ENCODE data around the gene RASGRP3.
"Not testable (repeated sequence)": the region's sequence is repeated elsewhere in the genome, so short reads cannot be mapped to it uniquely, and the experiment has no call there.

RASGRP3 gene

GRCh38 chr2:33453905-33454479, 22.5 kb upstream of the RASGRP3 start:
- Histone ChIP-seq H3K9me3 (ENCODE audit: control insufficient read depth in 5 of 5, low read length in 5 of 5) (peaks cover 0 to 15% (median 8%) of the 10 kb centered on the region in 5 donors), H3K4me1 (ENCODE audit: control insufficient read depth in 5 of 5, insufficient read depth in 5 of 5, low read length in 5 of 5) (peaks cover 0 to 9% (median 8%) of the 10 kb centered on the region in 5 donors), H3K36me3 (ENCODE audit: control insufficient read depth in 5 of 5, insufficient read depth in 5 of 5, low read length in 5 of 5) (no peaks in the 10 kb centered on the region), H3K27ac (ENCODE audit: low read depth, low read length) (no peak overlapping the region), H3K9ac (ENCODE audit: low read length in 5 of 5) (no peak overlapping the region), H3K4me3 (ENCODE audit: low read depth in 1 of 5, low read length in 5 of 5) (no peak overlapping the region), H3K27me3 (ENCODE audit: control insufficient read depth in 5 of 5, insufficient read depth in 4 of 5, low read length in 5 of 5) (no peaks in the 10 kb centered on the region)

GRCh38 chr2:33457556-33458247, 18.7 kb upstream of the RASGRP3 start:
- H3K4me1 ChIP-seq (ENCODE audit: control insufficient read depth in 5 of 5, insufficient read depth in 5 of 5, low read length in 5 of 5) = peaks cover 0 to 9% (median 8%) of the 10 kb centered on the region in 5 donors
- H3K4me3 ChIP-seq (ENCODE audit: low read depth in 1 of 5, low read length in 5 of 5) = no peak overlapping the region
- H3K9me3 ChIP-seq (ENCODE audit: control insufficient read depth in 5 of 5, low read length in 5 of 5) = peaks cover 0 to 7% (median under 1%) of the 10 kb centered on the region in 5 donors
- no peaks in the 10 kb centered on the region for H3K36me3 ChIP-seq (ENCODE audit: control insufficient read depth in 5 of 5, insufficient read depth in 5 of 5, low read length in 5 of 5)
- H3K27me3 ChIP-seq (ENCODE audit: control insufficient read depth in 5 of 5, insufficient read depth in 4 of 5, low read length in 5 of 5) = no peaks in the 10 kb centered on the region
- peak overlapping the region; percentile 39 for H3K27ac ChIP-seq (ENCODE audit: low read depth, low read length)
- no peak overlapping the region for H3K9ac ChIP-seq (ENCODE audit: low read length in 5 of 5)

GRCh38 chr2:33458248-33458819, 18.1 kb upstream of the RASGRP3 start:
- no peaks in the 10 kb centered on the region for H3K27me3 ChIP-seq (ENCODE audit: control insufficient read depth in 5 of 5, insufficient read depth in 4 of 5, low read length in 5 of 5)
- peaks cover 0 to 9% (median 8%) of the 10 kb centered on the region in 5 donors for H3K4me1 ChIP-seq (ENCODE audit: control insufficient read depth in 5 of 5, insufficient read depth in 5 of 5, low read length in 5 of 5)
- no peak overlapping the region for H3K9ac ChIP-seq (ENCODE audit: low read length in 5 of 5)
- peaks cover 0 to 2% (median 0%) of the 10 kb centered on the region in 5 donors for H3K9me3 ChIP-seq (ENCODE audit: control insufficient read depth in 5 of 5, low read length in 5 of 5)
- H3K4me3 ChIP-seq (ENCODE audit: low read depth in 1 of 5, low read length in 5 of 5) = no peak overlapping the region
- no peak overlapping the region for H3K27ac ChIP-seq (ENCODE audit: low read depth, low read length)
- H3K36me3 ChIP-seq (ENCODE audit: control insufficient read depth in 5 of 5, insufficient read depth in 5 of 5, low read length in 5 of 5) = no peaks in the 10 kb centered on the region

GRCh38 chr2:33459745-33460144, 16.7 kb upstream of the RASGRP3 start:
- no peak overlapping the region for H3K27ac ChIP-seq (ENCODE audit: low read depth, low read length)
- H3K9me3 ChIP-seq (ENCODE audit: control insufficient read depth in 5 of 5, low read length in 5 of 5) = no peaks in the 10 kb centered on the region
- H3K9ac ChIP-seq (ENCODE audit: low read length in 5 of 5) = no peak overlapping the region
- H3K27me3 ChIP-seq (ENCODE audit: control insufficient read depth in 5 of 5, insufficient read depth in 4 of 5, low read length in 5 of 5) = no peaks in the 10 kb centered on the region
- no peaks in the 10 kb centered on the region for H3K36me3 ChIP-seq (ENCODE audit: control insufficient read depth in 5 of 5, insufficient read depth in 5 of 5, low read length in 5 of 5)
- H3K4me1 ChIP-seq (ENCODE audit: control insufficient read depth in 5 of 5, insufficient read depth in 5 of 5, low read length in 5 of 5) = peaks cover 0 to 9% (median 8%) of the 10 kb centered on the region in 5 donors
- no peak overlapping the region for H3K4me3 ChIP-seq (ENCODE audit: low read depth in 1 of 5, low read length in 5 of 5)

GRCh38 chr2:33462512-33462911, 13.9 kb upstream of the RASGRP3 start:
- H3K4me1 ChIP-seq (ENCODE audit: control insufficient read depth in 5 of 5, insufficient read depth in 5 of 5, low read length in 5 of 5); H3K27me3 ChIP-seq (ENCODE audit: control insufficient read depth in 5 of 5, insufficient read depth in 4 of 5, low read length in 5 of 5); H3K9ac ChIP-seq (ENCODE audit: low read length in 5 of 5); H3K36me3 ChIP-seq (ENCODE audit: control insufficient read depth in 5 of 5, insufficient read depth in 5 of 5, low read length in 5 of 5); H3K27ac ChIP-seq (ENCODE audit: low read depth, low read length); H3K9me3 ChIP-seq (ENCODE audit: control insufficient read depth in 5 of 5, low read length in 5 of 5); H3K4me3 ChIP-seq (ENCODE audit: low read depth in 1 of 5, low read length in 5 of 5): not testable (repeated sequence)

GRCh38 chr2:33467413-33467812, 9.0 kb upstream of the RASGRP3 start:
- Histone ChIP-seq H3K27ac (ENCODE audit: low read depth, low read length) (no peak overlapping the region), H3K9ac (ENCODE audit: low read length in 5 of 5) (no peak overlapping the region), H3K27me3 (ENCODE audit: control insufficient read depth in 5 of 5, insufficient read depth in 4 of 5, low read length in 5 of 5) (no peaks in the 10 kb centered on the region), H3K36me3 (ENCODE audit: control insufficient read depth in 5 of 5, insufficient read depth in 5 of 5, low read length in 5 of 5) (no peaks in the 10 kb centered on the region), H3K4me3 (ENCODE audit: low read depth in 1 of 5, low read length in 5 of 5) (no peak overlapping the region), H3K4me1 (ENCODE audit: control insufficient read depth in 5 of 5, insufficient read depth in 5 of 5, low read length in 5 of 5) (no peaks in the 10 kb centered on the region), H3K9me3 (ENCODE audit: control insufficient read depth in 5 of 5, low read length in 5 of 5) (no peaks in the 10 kb centered on the region)

GRCh38 chr2:33469238-33469637, 7.2 kb upstream of the RASGRP3 start:
- no peak overlapping the region for H3K9ac ChIP-seq (ENCODE audit: low read length in 5 of 5)
- no peaks in the 10 kb centered on the region for H3K4me1 ChIP-seq (ENCODE audit: control insufficient read depth in 5 of 5, insufficient read depth in 5 of 5, low read length in 5 of 5)
- H3K9me3 ChIP-seq (ENCODE audit: control insufficient read depth in 5 of 5, low read length in 5 of 5) = no peaks in the 10 kb centered on the region
- H3K4me3 ChIP-seq (ENCODE audit: low read depth in 1 of 5, low read length in 5 of 5) = no peak overlapping the region
- H3K27me3 ChIP-seq (ENCODE audit: control insufficient read depth in 5 of 5, insufficient read depth in 4 of 5, low read length in 5 of 5) = no peaks in the 10 kb centered on the region
- no peak overlapping the region for H3K27ac ChIP-seq (ENCODE audit: low read depth, low read length)
- no peaks in the 10 kb centered on the region for H3K36me3 ChIP-seq (ENCODE audit: control insufficient read depth in 5 of 5, insufficient read depth in 5 of 5, low read length in 5 of 5)

- H3K9ac ChIP-seq (ENCODE audit: low read length in 5 of 5) = peak overlapping the region; percentile 61 to 87 (median 74)
- H3K27ac ChIP-seq (ENCODE audit: low read depth, low read length) = peak overlapping the region; percentile 78
- H3K4me1 ChIP-seq (ENCODE audit: control insufficient read depth in 5 of 5, insufficient read depth in 5 of 5, low read length in 5 of 5) = peaks cover 4 to 42% (median 14%) of the 10 kb centered on the region in 5 donors
- H3K9me3 ChIP-seq (ENCODE audit: control insufficient read depth in 5 of 5, low read length in 5 of 5) = no peaks in the 10 kb centered on the region
- H3K4me3 ChIP-seq (ENCODE audit: low read depth in 1 of 5, low read length in 5 of 5) = peak overlapping the region; percentile 71 to 99 (median 84)
- H3K27me3 ChIP-seq (ENCODE audit: control insufficient read depth in 5 of 5, insufficient read depth in 4 of 5, low read length in 5 of 5) = no peaks in the 10 kb centered on the region
- H3K36me3 ChIP-seq (ENCODE audit: control insufficient read depth in 5 of 5, insufficient read depth in 5 of 5, low read length in 5 of 5) = no peaks in the 10 kb centered on the region
Observed at GRCh38 chr2:33475224-33476130, 972 bp upstream of the RASGRP3 start.

GRCh38 chr2:33476793-33477190, 343 bp downstream of the RASGRP3 start:
- no peaks in the 10 kb centered on the region for H3K27me3 ChIP-seq (ENCODE audit: control insufficient read depth in 5 of 5, insufficient read depth in 4 of 5, low read length in 5 of 5)
- H3K36me3 ChIP-seq (ENCODE audit: control insufficient read depth in 5 of 5, insufficient read depth in 5 of 5, low read length in 5 of 5) = no peaks in the 10 kb centered on the region
- H3K4me1 ChIP-seq (ENCODE audit: control insufficient read depth in 5 of 5, insufficient read depth in 5 of 5, low read length in 5 of 5) = peaks cover 4 to 45% (median 14%) of the 10 kb centered on the region in 5 donors
- H3K9me3 ChIP-seq (ENCODE audit: control insufficient read depth in 5 of 5, low read length in 5 of 5) = no peaks in the 10 kb centered on the region
- peak overlapping the region; percentile 78 for H3K27ac ChIP-seq (ENCODE audit: low read depth, low read length)
- H3K9ac ChIP-seq (ENCODE audit: low read length in 5 of 5) = peak overlapping the region; percentile 42 to 87 (median 74)
- H3K4me3 ChIP-seq (ENCODE audit: low read depth in 1 of 5, low read length in 5 of 5) = peak overlapping the region; percentile 71 to 99 (median 84)

Measured in subcutaneous abdominal adipose tissue (tissue), 5 donors.